Left lobe of liver (tissue), 2 donors: ENCODE measurements around the gene YIPF5. TPM values are rescaled to one million over a fixed set of nuclear protein-coding genes. Genes with fewer than 3 reads are reported as not detected.

ENCODE experiments used
- ATAC-seq: fragments of 200-7000 bp; cut with Tn5 transposase; one replicate; pipeline ENCODE4 v1.9.1; 2020; ENCODE audit warnings: mild to moderate bottlenecking, moderate library complexity
- DNase-seq: peaks from one replicate; pipeline ENCODE4 v3.0.0-alpha.2; 2020; ENCODE audit warnings: low spot score
- total RNA-seq: library from RNA; stranded (reverse); gene quantifications from one replicate; pipeline ENCODE4 v1.2.1, GENCODE V29; 2021
- donor health status: DM: no; HTN: no; CAD: no; lungs with moderate emphysema.
- donor health status: DM: no; HTN: yes; CAD: no.

The YIPF5 gene
- total RNA-seq, 1 donor from 2014 or later = 18.0 TPM

DNA sequence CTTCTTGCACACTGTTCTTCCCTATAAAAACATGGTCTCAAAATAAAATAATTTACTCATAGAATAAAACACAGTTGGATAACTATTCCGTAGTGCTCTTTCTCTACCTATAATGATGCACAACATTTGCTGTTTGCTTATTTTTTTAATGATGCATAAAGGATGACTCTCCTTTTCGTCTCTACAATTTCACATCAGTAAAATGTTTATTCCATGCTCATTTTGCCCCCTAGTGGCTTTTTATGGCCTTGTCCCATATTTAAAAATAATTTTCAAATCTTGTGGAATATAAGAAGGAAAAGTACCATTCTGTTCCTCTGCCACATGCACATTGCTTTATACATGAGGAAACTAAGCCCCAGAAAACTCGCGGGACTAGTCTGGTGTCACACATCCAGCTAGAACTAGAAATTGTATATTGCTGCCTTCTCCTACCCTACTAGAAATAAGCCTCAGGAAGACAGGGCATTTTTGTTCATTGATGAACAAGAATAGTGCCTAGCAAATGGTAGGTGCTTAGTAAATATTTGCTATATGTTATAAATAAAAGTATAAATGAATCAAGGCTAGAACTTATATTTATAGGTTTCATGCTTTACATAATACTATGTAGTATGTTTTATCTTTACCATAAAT lies 12.9 kb upstream of the YIPF5 start:
- DNase-seq (no peak), ATAC-seq (peak; percentile 50)

DNA sequence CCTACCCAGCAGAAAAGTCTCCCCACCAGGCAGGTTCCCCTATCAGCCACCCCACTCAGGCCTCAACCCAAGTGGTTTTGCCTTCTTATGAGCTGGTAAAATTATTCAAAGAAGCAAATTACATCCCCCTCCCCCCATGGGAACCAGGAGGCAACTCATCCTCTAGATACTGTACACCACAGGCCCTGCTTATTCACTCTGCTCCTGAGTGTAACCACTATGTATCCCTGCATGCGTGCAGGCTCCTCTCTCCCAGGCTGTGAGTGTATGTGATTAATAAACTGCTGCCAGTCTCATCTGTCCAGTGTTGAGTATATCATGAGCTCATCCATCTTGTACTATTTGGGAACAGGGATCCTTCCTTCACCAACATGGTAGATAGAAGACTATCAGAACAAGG lies 8.8 kb upstream of the YIPF5 start:
- DNase-seq (no peak), ATAC-seq (no peak)

DNA sequence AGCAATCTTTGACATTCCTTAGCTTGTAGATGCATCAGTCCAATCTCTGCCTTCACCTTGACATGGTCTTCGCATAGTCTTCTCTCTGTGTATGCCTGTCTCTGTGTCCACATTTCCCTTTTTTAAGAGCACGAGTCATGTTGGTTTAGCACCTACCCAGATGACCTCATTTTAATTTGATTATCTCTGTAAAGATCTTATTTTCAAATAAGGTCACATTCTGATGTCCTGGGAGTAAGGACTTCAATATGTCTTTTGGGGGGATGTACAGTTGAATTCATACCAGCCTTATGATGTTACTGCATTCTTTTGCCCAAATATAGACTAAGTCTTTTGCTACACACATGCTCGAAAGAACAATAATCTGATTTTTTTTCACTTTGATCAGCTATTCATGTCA lies 7.1 kb upstream of the YIPF5 start:
- no peak for ATAC-seq
- no peak for DNase-seq

DNA sequence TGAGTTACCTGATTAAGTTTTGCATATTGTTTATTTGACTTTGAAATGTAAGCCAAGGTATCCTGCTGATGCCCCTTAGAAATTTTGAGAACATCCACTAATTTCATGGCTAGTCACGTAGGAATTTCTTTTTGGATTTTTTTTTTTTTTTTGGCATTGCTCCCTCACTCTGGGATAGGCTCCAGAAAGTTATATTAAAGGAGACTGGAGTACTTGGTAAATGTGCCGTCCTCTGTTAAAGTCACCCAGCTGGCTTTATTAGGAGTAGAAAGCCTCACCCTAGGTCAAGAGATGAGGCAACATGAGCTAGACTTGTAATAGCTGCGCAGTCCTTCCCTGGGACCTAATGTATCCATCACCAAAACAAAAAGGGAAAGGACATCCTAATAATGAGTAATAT lies 3.3 kb upstream of the YIPF5 start:
- ATAC-seq (no peak), DNase-seq (no peak)

DNA sequence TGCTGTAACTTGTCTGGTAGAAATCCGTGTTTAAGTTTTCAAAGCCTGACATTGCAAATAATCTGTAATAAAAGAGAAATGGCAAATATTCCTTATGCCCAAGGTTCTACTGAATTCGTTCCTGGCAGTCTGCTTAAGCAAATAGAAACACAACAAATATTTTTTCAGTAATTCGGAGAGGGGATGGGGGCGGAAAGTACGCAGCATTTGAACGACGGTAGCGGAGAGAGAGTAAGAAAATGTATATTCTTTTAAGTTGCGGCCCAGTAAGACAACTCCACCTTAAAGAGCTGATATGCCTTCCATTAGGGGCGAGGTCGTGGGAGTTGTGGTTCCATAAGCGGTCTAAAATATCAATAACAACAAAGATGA lies 569 bp downstream of the YIPF5 start:
- no peak for ATAC-seq
- DNase-seq = no peak

DNA sequence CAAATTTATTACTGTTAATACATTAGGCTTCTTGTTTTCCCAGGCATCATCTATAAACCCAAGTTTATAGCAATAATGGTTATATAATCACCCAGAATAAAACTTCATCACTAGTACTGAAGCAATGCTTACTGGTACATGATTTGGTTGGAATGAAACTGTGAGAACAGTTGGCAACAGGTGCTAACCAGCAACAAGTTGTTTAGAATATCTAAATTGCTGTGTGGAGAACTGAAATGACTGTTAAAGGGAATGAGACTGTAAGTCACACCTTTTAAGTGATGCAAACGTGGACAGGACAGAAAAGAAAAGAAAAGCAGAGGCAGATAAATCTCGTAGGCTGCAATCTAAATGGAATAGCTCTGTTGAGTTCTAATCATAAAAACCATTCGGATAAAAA lies 2.5 kb downstream of the YIPF5 start:
- no peak for ATAC-seq
- DNase-seq = no peak

DNA sequence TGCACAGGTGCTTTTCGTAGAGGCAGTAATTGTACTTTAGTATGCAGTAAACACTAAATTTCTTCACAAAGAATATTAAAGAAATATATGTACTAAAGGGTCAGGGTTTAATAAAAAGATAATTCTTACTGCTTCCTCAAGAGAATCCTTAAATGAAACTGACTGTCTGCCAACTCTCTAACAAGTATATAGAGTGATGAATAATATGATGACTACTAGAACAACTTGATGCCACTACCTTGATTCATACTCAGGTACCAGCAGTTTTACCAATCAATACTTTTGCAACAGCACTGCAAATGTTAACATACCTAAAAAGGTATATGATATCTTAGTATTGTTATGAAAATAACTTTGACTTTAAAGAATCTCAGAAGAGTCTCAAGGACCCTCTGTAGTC lies 3.8 kb downstream of the YIPF5 start:
- no peak for ATAC-seq
- DNase-seq = no peak

DNA sequence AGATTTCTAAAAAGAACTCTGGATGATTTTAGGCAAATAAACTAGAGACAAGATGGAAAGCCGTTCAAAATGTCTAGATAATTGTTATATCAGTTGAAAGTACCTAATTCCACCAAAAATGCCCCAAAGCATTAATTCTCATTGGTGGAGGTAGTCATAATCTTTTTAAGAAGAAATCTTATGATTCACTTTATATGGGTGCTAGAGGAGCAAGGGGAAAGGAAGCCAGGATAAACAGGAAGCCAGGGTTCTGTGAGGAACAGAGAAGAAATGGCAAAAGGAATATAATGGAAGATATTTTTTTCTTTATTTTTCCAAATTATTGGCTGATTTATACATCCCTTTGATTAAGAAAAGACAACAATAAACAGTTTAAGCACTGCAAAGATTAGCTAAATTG lies 7.8 kb downstream of the YIPF5 start:
- DNase-seq (no peak), ATAC-seq (no peak)

DNA sequence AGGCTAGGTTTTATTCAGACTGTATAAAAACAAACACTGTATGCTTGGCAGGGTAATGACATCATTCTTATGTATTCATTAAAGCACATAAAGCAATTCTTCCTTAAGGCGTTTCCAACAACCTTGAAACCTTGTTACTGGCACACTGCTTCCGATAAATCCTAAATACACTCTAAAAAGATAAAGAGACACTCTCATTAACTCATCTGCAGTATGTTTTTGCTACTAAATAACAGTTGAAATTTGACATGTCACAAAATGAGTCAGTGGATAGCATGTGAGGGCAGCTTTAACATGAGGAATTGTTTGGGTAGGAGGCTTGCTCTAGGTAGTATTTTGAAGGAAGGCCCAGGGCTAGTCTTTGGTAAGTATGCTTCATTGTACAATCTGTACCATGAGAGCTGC lies 13.7 kb downstream of the YIPF5 start:
- no peak for DNase-seq
- ATAC-seq = no peak

DNA sequence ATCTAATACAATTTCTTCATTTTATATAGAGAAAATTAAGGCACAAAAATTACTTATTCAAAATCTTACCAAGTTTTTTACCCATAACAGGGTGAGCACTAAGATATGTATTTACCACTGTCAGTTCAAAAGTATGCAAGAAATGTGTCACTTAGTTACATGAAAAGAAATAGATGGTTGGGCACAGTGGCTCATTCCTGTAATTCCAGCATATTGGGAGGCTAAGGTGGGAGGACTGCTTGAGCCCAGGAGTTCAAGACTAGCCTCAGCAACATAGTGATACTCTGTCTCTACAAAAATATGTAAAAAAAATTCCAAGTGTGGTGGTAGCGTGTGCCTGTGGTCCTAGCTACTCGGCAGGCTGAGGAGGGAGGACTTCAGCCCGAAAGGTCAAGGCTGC lies 19.4 kb downstream of the YIPF5 start:
- DNase-seq (no peak), ATAC-seq (no peak)

DNA sequence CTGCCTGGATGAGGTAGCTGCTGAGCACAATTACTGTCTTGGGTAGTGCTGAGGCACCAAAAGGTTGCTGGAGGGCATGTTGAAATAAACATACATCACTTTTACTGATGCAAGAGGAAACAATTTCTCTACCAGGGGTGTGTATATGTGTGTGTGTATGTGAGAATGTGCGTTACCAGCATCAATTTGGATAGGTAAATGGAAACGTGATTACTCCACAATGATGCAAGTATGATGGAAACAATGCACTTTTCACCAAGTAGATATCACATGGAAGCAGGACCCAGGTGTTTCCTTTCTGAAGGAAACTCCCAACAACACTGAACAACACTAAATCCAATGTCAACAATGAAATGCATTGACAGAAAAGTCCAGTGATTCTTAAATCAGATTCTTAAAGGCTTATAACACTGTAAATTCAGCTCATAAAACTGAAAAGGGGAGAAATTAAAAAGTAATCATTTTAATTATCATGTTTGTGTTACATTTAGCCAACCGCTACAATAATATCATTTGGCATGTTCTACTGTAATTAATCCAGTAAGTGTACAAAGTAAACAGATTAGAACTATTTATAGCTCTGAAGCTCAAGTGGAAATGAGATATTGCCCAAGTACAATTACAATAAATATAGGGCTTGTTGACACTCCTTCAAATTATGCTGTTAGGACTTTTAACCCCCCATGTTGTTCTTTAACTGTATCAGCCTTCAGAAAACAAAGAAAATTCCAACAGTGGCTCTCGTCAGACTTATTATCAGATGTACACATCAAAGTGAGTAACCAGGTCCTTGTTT lies 25.3 kb downstream of the YIPF5 start:
- ATAC-seq (no peak), DNase-seq (no peak)

DNA sequence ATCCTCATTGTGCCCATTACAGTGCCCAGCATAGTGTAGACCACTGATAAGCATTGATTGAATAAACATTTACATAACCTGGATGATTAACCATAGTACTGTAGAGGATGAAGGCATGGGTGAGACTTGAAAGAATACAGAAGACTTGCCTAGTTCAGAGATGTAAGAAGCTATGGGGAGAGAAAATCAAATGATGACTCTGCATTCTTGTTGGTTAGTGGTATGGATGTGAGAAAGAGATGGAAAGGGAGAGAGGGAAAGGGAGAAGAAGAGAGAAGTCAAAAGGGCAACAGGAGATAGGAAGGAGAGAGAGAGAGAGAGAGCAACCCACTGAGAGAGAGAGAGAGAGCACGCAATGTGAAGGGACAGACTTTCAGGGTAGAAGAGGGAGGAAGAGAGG lies 26.8 kb downstream of the YIPF5 start:
- no peak for DNase-seq
- ATAC-seq = no peak

DNA sequence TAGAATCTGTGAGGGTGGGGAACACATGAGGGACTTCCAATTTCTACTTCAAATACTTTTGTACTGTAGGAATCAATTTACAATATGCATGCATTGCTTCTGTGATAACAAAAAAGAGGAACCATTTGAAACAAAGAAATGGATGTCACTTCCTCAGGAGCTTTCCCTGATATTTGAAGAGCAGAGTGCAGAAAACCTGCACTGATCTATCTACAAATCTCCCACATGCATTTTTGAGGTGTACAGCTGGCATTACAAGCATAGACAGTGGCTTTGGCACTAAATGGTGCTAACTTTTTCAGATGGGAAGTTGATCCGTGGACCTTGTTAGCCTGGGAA lies 27.7 kb downstream of the YIPF5 start:
- DNase-seq (no peak), ATAC-seq (no peak)

DNA sequence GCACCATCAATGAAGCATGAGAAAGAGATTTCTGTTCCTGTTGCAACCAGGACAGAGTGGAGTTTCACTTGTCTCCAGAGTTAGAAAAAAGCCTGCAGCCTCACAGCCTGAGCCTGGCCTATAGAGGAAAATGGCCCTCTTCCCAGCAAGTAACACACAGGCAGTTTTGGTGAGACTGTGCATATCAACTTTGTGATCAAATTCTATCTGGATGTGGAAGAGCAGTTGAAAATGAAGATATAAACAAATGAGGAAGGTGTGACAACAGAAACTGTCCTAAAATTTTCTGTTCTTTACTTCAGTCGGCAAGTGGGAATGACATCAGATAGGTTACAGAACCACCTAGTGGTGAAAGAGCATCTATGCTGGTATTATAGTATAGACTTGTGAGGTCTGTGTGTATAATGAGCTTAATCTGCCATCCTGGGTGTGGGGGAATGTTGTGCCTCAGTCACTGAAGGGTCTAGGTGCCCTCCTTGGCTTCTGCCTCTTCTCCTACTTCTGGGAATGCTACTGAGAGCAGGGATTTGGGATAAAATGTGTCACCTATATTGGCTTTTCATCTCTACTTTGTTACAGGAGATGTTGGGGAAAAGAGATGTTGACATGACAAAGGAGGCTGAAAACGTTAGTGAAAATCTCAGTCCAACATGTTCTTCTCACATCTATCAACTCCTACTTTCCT lies 28.2 kb downstream of the YIPF5 start:
- DNase-seq (no peak), ATAC-seq (peak; percentile 88)

DNA sequence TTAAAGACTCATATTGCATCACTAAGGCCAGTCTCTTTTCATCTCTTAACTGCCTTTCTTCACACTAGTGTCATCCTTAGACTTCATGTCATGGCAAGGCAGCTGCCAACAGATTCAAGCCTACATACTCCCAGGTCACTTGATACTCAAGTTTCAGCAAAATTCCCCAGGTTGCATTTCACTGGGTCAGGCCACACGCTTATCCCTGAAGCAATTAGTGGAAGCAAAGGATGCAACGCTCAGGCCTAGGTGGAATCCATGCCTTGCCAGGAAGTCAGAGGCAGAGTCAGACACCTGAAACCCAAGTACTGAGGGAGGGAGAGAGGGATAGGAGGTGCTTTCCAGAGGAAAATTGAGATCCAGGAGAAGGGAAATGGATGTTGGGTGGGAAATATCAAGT lies 28.9 kb downstream of the YIPF5 start:
- ATAC-seq (no peak), DNase-seq (no peak)

DNA sequence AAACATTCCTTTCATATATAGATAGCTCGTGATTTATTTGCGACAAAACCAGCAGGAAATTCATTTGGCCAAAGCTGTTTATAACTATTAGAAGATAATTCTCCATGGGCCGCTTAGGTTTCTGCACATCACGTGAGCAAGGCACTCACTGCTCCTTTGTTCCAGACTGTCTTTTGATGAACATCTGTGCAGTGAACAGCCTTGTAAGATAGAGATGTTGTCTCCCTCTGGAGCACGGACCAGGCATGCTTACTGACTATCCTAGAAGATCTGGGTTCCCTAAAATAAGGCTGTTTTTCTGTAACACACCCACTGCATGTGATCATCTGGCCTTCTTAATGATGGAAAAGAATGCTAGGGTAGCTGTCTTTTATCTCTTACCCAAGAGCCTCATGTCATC lies 30.9 kb downstream of the YIPF5 start:
- DNase-seq = no peak
- no peak for ATAC-seq

DNA sequence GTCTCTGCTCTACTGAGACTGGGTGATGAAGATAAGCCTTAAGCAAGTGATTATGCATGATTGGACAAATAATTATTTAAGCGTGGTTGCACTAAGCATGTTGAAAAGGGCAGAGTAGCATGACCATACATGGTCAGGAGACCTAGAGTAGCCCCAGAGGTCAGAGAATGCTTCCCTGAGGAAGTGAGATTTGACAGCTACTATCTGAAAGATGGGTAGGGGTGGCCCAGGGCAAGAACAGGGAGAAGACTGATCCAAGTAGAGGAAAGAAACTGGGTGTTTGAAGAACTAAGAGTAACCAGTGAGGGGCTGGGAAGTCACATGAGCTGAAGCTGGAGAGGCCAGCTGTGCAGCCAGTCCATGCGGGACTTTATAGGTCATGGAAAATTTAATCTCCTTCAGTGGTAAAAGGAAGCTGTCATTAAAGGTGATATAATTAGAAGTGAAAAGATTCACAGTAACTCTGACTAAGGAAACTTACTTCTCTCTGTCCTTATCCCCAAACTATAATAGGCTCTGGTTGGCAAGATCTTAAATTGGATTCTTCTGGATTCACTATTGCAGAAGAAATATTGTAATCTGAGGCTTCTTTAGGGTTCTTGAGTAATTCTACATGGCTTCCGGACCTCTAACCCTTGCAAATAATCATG lies 35.2 kb downstream of the YIPF5 start:
- no peak for DNase-seq
- peak; percentile 36 for ATAC-seq

DNA sequence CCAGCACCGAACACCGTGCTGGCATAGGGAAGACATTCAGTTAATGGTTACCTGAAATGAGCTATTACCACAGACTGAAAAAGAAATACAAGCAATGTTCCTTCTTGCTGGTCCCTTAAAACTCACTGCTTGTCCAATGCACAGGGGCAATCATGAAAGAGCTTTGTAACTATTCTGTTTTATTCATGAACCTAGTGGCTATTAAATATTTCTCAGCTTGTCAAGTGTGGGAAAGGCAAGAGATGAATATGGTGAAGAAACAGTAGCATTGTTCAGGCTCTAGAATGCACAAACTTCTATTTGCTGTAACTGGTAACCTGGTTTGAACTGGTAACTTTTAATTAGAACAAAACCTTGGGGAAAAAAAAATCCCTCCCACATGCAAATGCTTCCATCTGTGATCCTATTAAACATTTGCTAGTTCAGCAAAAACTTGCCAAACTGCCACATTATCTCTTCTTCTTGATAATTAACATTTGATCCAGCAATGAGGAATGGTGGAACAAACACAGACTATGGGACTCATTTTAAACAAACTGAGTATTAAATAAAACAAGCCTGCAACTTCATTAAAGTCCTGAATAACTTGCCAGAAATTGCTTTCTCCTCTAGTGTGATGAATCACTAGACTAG lies 36.1 kb downstream of the YIPF5 start:
- ATAC-seq (no peak), DNase-seq (no peak)

DNA sequence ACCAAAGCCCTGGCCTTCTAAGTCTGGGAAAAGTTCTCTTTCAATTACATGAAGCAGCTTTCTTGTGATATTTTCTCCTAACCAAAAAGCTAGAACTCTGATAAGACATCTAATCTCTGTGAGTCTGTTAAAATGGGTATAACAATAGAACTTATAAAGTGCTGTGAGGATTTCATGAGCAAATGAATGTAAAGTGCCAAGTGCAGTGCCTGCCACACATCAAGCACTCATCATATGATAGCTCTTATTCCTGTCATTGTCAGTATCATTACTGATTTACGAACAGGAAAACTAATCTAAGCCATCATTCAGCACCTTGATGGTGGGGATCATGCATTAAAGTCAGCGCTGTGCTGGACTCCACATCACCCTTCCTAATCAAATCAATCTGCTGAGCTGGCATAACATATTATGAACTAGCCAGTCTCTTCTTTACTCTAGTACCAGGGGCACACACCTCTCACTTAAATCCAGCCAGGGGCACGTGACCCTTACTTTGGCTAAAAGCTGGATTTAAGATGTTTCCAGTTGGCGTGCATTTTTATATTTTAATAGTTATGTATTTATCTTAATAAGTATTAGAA lies 37.3 kb downstream of the YIPF5 start:
- DNase-seq = no peak
- no peak for ATAC-seq

DNA sequence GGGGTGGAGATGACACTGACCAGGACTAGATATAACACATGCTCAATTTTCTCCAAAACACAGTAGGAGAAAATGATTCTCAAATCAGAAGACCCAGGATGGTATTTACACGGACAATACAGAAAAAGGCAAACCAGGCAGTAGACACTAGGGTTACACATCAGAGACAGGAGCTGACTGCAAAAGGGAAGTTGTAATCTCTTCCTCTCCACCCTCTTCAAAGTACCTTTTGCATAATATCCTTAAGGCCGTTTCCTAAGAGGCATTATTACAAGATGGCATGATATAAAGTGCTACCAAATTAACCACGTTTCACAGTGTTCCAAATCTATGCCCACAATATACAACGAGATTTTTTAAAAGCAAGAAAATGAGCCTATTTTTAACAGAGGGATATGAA lies 39.2 kb downstream of the YIPF5 start:
- ATAC-seq (no peak), DNase-seq (no peak)

DNA sequence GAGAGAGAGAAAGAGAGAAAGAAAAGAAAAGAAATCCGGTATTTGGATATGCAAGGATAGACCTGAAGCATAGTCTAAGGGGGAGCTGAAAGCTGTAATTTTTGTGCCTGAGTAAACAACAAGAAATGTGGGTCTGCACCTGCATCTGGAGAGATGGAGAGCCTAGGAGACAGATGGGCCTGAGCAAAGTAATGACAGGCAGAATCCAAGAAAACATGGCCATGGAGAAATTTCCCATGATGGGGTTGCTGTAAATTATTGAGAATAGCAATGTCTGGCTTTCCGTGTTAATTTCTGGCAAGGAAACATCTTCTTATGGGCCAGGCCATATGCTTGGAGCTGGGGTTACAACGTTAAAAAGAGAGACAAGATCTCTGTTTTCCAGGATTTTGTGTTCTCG lies 40.2 kb downstream of the YIPF5 start:
- ATAC-seq = no peak
- no peak for DNase-seq
